ENCODE data around the gene PCSK2.

DNA sequence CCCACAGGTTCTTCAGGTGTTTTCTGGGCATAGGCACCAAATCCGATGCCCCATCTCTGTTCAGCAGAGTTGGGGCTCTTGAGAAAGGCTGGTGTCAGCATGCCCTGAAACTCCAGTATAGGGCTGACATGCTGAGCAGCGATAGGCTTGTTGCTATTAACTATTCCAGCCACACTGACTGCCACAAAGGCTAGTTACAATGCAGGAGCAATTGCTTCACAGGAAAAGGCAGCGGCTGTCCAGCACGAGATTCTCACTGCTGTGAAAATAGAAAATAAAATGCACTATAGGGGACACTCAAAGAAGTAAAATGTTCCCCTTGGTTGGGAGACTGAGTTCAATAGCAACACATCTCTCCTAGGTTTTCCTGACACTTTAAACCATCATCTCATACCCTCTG lies 191.9 kb downstream of the PCSK2 start:
- no peak for TF ChIP-seq POLR2A (IDR thresholded peaks at IDR 0.05)
- TF ChIP-seq, protein P1, sequence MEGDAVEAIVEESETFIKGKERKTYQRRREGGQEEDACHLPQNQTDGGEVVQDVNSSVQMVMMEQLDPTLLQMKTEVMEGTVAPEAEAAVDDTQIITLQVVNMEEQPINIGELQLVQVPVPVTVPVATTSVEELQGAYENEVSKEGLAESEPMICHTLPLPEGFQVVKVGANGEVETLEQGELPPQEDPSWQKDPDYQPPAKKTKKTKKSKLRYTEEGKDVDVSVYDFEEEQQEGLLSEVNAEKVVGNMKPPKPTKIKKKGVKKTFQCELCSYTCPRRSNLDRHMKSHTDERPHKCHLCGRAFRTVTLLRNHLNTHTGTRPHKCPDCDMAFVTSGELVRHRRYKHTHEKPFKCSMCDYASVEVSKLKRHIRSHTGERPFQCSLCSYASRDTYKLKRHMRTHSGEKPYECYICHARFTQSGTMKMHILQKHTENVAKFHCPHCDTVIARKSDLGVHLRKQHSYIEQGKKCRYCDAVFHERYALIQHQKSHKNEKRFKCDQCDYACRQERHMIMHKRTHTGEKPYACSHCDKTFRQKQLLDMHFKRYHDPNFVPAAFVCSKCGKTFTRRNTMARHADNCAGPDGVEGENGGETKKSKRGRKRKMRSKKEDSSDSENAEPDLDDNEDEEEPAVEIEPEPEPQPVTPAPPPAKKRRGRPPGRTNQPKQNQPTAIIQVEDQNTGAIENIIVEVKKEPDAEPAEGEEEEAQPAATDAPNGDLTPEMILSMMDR (IDR thresholded peaks at IDR 0.05) = no peak
